H54 (cell line): ENCODE results near the gene KRT9.

Experiments used
- DNase-seq: peaks from one replicate; pipeline ENCODE4 v3.0.0; 2011; ENCODE audit warnings: low spot score, mixed read lengths; ENCODE audit not compliant: insufficient read length
- FAIRE-seq: peaks from 3 replicates; lab custom pipeline; 2011; peaks lifted over from hg19 to GRCh38; lab: Jason Lieb, UNC
- POLR2A ChIP-seq: IDR thresholded peaks from 2 replicates; pipeline ENCODE4 v1.6.1; 2011; ENCODE audit warnings: low read depth, mild to moderate bottlenecking, low read length

The KRT9 gene

DNA sequence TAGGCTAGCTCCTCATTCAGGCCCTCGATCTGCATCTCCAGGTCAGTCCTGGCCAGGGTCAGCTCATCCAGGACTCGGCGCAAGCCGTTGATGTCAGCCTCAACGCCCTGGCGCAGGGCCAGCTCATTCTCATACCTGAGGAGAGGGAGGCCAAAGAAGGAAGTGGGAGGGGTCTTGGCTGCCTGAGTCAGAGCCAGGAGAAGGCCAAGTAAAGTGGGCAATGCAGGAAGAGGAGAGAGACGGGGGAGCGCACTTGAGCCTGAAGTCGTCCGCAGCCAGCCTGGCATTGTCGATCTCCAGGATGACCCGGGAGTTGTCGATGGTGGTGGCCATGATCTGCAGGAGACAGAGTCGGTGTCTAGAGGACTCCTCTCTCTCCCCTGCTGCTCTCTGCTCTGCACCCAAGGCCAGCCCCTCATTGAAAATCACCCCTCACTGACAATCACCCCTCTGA is 55.0 kb downstream of the KRT9 start:
- FAIRE-seq, result no peak
- no peak for DNase-seq
- TF ChIP-seq POLR2A, result no peak

- TF ChIP-seq POLR2A, result no peak
- DNase-seq (no peak), FAIRE-seq (no peak)
These were observed 55.6 kb downstream of the KRT9 start for GRCh38 chr17:41516147-41516829.
